HAP-1 (cell line): ENCODE data around the gene COL6A2.
"Not testable (repeated sequence)": the region's sequence is repeated elsewhere in the genome, so short reads cannot be mapped to it uniquely, and the experiment has no call there.

Experiments used
- DNase-seq, 2 experiments: peaks; one replicate each; pipeline ENCODE4 v3.0.0-alpha.2; 2016 to 2020; ENCODE audit warnings: low spot score in 2 of 2
- H3K27me3 ChIP-seq: fragments of 250-450 bp; sonication (Bioruptor Pico); 2 replicates; pipeline ENCODE4 v1.5.1; 2020; ENCODE audit warnings: low read depth, mild to moderate bottlenecking, moderate library complexity
- H3K36me3 ChIP-seq: fragments of 250-450 bp; sonication (Bioruptor Pico); replicated peaks from 2 replicates; pipeline ENCODE4 v1.5.1; 2020; ENCODE audit warnings: mild to moderate bottlenecking
- H3K4me1 ChIP-seq: fragments of 250-450 bp; sonication (Bioruptor Pico); 2 replicates; pipeline ENCODE4 v1.5.1; 2020; ENCODE audit warnings: mild to moderate bottlenecking
- H3K4me3 ChIP-seq: fragments of 250-450 bp; sonication (Bioruptor Pico); 2 replicates; pipeline ENCODE4 v1.5.1; 2020; ENCODE audit warnings: mild to moderate bottlenecking, moderate library complexity
- H3K9me3 ChIP-seq: fragments of 250-450 bp; sonication (Bioruptor Pico); 2 replicates; pipeline ENCODE4 v1.5.1; 2020; ENCODE audit warnings: mild to moderate bottlenecking, moderate library complexity
- in situ Hi-C: fragments of 300-500 bp; cut with MboI; formaldehyde crosslinking; loops from 3 replicates; pipeline ENCODE4 v1.14.3; 2020; ENCODE audit warnings: low sequenced_read_pairs, inconsistent platforms, mixed read lengths

The COL6A2 gene

DNA sequence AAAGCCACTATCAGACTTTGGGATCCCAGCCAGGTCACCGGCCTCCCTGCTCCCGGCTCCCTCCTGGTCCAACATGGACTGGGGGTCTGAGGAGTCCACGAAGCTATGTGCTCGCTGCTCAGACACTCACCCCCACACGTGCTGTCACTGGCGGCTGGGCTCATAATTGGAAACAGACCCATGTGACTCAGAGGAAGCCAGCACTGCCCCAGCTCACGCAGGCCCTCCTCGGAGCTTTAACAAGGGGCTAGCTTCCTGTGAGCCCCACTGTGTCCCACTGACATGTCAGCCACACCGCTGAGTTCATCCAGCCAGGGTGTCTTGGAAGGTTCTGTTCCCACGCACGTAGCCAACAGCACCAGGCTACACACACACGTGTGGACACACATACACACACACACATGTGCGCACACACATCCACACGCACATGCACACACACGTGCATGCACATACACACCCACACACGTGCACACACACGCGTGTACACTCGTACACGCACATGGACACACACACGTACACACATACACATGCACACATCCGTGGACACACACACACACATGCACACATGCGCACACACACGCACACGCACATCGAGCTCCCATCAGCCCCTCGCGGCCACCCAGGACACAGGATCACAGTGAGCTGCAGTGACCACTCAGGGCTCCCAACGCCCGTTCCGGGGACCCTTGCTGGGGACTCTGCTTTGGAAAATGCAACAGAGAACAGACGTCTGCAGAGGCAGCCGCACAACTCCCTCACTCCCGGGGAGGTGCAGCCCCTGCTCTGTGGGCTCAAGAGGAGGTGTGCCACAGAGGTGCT, 18.4 kb upstream of the COL6A2 start:
- in situ Hi-C loops, result no loop called here
- peaks cover 7% of the 10 kb centered on the region for H3K27me3 ChIP-seq
- no peak for DNase-seq
- H3K36me3 ChIP-seq, result no peaks in the 10 kb centered on the region
- H3K9me3 ChIP-seq, result no peaks in the 10 kb centered on the region
- no peaks in the 10 kb centered on the region for H3K4me1 ChIP-seq
- no peak overlapping the region for H3K4me3 ChIP-seq

DNA sequence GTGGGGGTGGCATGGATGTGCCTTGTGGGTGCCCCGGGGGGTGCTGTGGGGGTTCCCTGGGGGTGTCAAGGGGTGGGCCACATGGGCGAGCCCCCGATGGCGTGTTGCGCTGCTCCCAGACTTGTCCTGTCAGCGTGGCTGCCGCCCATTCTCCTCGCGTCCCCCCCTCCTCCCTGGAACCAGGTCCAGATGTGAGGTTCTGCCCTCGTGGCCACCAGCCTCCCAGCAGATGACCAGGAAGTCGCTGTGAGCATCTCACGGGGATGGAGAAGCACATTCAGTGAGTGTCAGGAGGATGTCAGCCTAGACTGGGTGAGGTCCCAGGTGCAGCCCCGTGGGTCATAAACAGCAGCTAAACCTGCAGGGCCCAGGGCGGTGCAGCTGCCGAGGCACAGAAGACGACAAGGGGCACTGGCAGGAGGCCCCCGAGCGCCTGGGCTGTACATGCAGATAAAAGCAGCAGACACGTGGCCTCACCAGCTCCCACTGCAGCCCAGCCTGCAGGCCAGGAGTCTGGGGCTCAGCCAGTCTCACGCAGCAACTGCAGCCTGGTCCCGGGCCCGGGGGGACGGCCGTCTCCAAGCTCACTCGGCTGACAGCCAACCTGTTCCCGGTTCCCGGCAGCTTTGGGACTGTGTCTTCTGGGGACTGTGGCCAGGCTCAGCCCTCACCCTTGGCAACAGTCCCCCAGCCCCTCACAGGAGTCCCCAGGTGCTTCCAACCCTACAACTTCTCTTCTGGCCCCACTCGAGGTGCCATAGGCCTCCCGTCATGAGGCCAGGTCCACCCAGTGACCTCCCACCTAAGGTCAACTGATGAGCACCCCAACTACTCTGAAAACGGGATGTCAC, 17.5 kb upstream of the COL6A2 start:
- H3K27me3 ChIP-seq, result peaks cover 4% of the 10 kb centered on the region
- no peaks in the 10 kb centered on the region for H3K36me3 ChIP-seq

DNA sequence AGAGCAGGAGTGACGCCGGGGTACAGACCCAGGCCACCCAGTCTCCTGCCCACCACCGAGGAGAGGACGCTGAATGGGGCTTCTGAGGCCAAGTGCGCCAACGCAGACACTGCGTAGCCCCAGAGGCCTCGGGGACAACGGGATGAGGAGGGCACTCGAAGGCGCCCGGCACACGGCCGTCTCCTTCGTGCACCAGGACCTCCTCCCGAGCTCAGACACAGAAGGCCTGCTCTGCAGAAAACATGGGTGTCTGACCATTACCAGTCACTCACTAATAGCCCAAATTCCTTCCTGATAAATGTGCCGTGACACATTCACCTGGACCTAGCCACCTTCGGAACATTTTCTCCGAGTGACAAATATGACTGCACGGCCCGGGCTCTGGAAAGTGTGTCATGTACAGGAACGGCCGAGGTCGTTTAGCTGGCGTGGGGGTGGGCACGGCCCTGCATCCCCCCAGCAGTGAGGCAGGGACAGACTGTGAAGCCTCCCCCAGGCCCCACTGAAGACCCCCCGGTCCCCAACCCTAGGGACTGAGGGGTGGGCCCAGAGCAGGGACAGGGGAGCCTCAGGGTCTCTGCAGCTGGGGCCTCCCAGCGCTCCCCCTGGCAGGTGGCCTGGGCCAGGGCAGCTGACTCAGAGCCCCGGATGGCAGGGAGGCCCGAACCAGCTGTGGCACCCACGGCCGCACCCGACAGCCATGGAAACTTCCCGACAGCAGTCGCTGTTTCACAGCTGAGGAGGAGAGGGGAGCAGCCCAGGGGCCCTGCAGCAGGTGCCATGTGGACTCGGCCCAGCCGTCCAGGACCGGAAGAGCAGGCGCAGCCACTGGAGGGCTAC, 16.7 kb upstream of the COL6A2 start:
- no peaks in the 10 kb centered on the region for H3K36me3 ChIP-seq
- no peak for DNase-seq
- H3K4me3 ChIP-seq, result no peak overlapping the region
- no peaks in the 10 kb centered on the region for H3K9me3 ChIP-seq
- no peaks in the 10 kb centered on the region for H3K4me1 ChIP-seq
- peaks cover 2% of the 10 kb centered on the region for H3K27me3 ChIP-seq
- in situ Hi-C loops, result no loop called here

More for the DNA sequence above, 17.5 kb upstream of the COL6A2 start:
- Histone ChIP-seq H3K9me3 (no peaks in the 10 kb centered on the region), H3K4me1 (no peaks in the 10 kb centered on the region), H3K4me3 (no peak overlapping the region)
- in situ Hi-C loops, result no loop called here
- no peak for DNase-seq

- no peaks in the 10 kb centered on the region for H3K9me3 ChIP-seq
- H3K4me1 ChIP-seq, result no peaks in the 10 kb centered on the region
- no peaks in the 10 kb centered on the region for H3K36me3 ChIP-seq
- H3K4me3 ChIP-seq, result no peak overlapping the region
- H3K27me3 ChIP-seq, result no peaks in the 10 kb centered on the region
- DNase-seq, result no peak
- in situ Hi-C loops, result no loop called here
Measured at GRCh38 chr21:46081862-46082712, 15.8 kb upstream of the COL6A2 start.

DNA sequence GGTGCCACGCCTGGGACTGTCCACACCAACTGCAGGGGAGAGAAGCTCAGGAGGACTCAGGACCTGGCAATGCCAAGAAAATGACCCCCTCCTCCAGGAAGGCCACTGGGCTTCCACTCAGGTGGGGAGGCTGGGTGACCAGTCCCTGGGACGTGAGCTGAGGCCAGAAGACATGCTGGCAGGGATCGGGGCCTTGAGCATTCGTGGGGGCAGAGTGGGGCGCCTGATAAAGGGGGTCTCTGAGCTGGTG, 15.3 kb upstream of the COL6A2 start:
- DNase-seq, result no peak
- in situ Hi-C loops, result no loop called here
- no peaks in the 10 kb centered on the region for H3K27me3 ChIP-seq
- H3K4me1 ChIP-seq, result no peaks in the 10 kb centered on the region
- H3K4me3 ChIP-seq, result no peak overlapping the region
- H3K9me3 ChIP-seq, result no peaks in the 10 kb centered on the region
- no peaks in the 10 kb centered on the region for H3K36me3 ChIP-seq

DNA sequence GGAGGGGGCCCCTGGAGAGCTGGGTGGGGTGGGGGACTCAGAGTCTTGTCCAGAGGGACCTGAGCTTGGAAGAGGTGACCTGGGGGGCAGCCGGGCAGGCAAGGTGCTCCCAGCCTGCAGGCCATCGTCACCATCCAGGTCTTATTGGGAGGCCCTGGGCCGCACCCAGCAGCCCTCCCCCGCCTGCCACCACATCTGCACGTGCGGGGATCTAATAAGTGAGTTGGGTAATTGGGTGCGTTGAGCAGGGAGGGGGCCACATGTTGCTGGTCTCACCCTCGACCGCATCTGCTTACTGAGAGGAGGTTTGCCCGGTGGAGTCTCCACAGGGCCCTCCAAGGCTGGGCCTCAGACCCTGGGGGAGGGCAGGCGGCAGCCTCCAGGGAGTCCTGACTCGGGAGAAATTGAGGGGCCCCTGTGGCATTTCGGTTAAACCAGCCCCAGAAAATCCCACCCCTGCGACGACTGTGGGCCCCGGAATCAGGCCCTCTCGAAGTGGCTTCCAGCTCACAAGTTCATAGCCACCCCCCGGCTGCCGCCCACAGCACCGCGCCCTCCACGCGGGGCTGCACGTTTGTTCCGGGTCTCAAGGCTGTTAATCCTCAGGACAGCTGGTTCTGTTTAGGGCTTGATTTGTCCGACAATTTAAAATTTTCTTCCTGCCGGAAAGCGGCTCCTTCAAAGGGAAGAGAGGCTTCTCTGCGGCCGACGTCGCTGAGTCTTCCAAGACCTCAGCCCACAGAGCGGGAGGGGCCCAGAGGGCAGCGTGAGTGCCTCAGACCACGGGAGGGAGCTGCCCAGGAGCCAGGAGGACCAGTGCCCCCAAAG, 14.7 kb upstream of the COL6A2 start:
- H3K4me3 ChIP-seq, result no peak overlapping the region
- no peaks in the 10 kb centered on the region for H3K36me3 ChIP-seq
- in situ Hi-C loops, result no loop called here
- no peaks in the 10 kb centered on the region for H3K9me3 ChIP-seq
- H3K27me3 ChIP-seq, result no peaks in the 10 kb centered on the region
- no peak for DNase-seq
- no peaks in the 10 kb centered on the region for H3K4me1 ChIP-seq

GRCh38 chr21:46083791-46084561, 13.9 kb upstream of the COL6A2 start:
- H3K4me3 ChIP-seq, result no peak overlapping the region
- H3K36me3 ChIP-seq, result no peaks in the 10 kb centered on the region
- in situ Hi-C loops, result no loop called here
- DNase-seq, result no peak
- H3K27me3 ChIP-seq, result no peaks in the 10 kb centered on the region
- H3K9me3 ChIP-seq, result no peaks in the 10 kb centered on the region
- H3K4me1 ChIP-seq, result no peaks in the 10 kb centered on the region

DNA sequence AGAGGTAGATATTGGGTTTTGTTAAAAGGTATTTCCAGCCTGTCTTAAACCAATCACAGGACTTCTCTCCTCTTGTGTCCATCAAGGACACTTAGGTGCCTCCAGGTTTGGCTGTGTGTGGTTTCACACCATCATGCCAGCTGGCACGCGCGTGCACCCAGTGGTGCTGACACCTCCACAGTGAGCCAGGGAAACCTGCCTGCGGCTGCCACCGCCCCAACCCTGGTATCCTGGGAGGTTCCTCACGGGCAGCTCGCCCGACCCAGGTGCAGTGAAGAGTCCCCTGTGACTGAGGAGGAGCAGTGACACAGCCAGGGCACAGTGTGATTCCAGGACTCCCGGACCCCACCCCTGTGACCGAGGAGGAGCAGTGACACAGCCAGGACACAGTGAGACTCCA, 13.2 kb upstream of the COL6A2 start:
- in situ Hi-C loops, result no loop called here
- Histone ChIP-seq H3K9me3 (no peaks in the 10 kb centered on the region), H3K4me1 (no peaks in the 10 kb centered on the region), H3K4me3 (no peak overlapping the region), H3K36me3 (no peaks in the 10 kb centered on the region), H3K27me3 (no peaks in the 10 kb centered on the region)
- DNase-seq, result no peak

DNA sequence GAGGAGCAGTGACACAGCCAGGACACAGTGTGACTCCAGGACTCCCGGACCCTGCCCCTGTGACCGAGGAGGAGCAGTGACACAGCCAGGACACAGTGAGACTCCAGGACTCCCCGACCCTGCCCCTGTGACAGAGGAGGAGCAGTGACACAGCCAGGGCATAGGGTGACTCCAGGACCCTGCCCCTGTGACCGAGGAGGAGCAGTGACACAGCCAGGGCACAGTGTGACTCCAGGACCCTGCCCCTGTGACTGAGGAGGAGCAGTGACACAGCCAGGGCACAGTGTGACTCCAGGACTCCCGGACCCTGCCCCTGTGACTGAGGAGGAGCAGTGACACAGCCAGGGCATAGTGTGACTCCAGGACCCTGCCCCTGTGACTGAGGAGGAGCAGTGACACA, 12.7 kb upstream of the COL6A2 start:
- H3K4me3 ChIP-seq, DNase-seq, in situ Hi-C loops, H3K27me3 ChIP-seq, H3K36me3 ChIP-seq, H3K9me3 ChIP-seq, H3K4me1 ChIP-seq: not testable (repeated sequence)

GRCh38 chr21:46087641-46088040, 10.3 kb upstream of the COL6A2 start:
- Histone ChIP-seq H3K9me3 (no peaks in the 10 kb centered on the region), H3K36me3 (no peaks in the 10 kb centered on the region), H3K4me3 (no peak overlapping the region), H3K27me3 (no peaks in the 10 kb centered on the region), H3K4me1 (no peaks in the 10 kb centered on the region)
- no peak for DNase-seq
- in situ Hi-C loops, result no loop called here

DNA sequence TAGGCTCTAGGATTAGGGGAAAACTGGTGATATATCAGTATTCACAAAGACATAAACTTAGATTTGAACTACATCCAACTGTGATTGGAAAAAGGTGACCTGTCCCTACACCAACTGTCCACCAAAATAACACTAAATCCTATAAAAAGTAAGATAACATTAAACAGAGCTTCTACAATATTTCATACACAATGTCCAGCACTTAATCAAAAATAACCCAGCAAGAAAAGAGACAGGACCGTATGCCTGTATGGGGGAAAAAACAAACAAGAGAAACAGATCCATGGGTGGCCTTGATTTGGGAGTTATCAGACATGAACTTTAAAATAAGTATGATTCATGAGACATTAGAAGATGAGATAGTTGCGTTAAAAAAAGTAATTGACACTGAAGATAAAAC, 9.7 kb upstream of the COL6A2 start:
- no peak for DNase-seq

GRCh38 chr21:46089285-46089684, 8.6 kb upstream of the COL6A2 start:
- Histone ChIP-seq H3K4me1 (no peaks in the 10 kb centered on the region), H3K9me3 (no peaks in the 10 kb centered on the region), H3K27me3 (no peaks in the 10 kb centered on the region), H3K36me3 (no peaks in the 10 kb centered on the region), H3K4me3 (no peak overlapping the region)
- no peak for DNase-seq
- in situ Hi-C loops, result no loop called here

More for the DNA sequence above, 9.7 kb upstream of the COL6A2 start:
- no peaks in the 10 kb centered on the region for H3K9me3 ChIP-seq
- no peaks in the 10 kb centered on the region for H3K4me1 ChIP-seq
- no peaks in the 10 kb centered on the region for H3K27me3 ChIP-seq
- no peak overlapping the region for H3K4me3 ChIP-seq
- no peaks in the 10 kb centered on the region for H3K36me3 ChIP-seq
- in situ Hi-C loops, result no loop called here
